Stromal cell of bone marrow (primary cell): Measurements from ENCODE around the gene ALDH1A1.

Experiments
- DNase-seq: peaks from one replicate; pipeline ENCODE4 v3.0.0-alpha.2; 2012; ENCODE audit warnings: low read depth

ALDH1A1 gene

GRCh38 chr9:72917892-72918509 is 34.9 kb downstream of the ALDH1A1 start:
- no peak for DNase-seq

- no peak for DNase-seq
Measured at GRCh38 chr9:72915659-72916058, 37.2 kb downstream of the ALDH1A1 start.

- DNase-seq: no peak
Measured at GRCh38 chr9:72914750-72915149, 38.1 kb downstream of the ALDH1A1 start.

GRCh38 chr9:72913382-72914009 is 39.4 kb downstream of the ALDH1A1 start:
- no peak for DNase-seq

GRCh38 chr9:72912476-72913381 is 40.1 kb downstream of the ALDH1A1 start:
- DNase-seq: no peak

GRCh38 chr9:72911816-72912215 is 41.0 kb downstream of the ALDH1A1 start:
- DNase-seq: no peak

GRCh38 chr9:72911247-72911775 is 41.5 kb downstream of the ALDH1A1 start:
- DNase-seq: no peak

GRCh38 chr9:72909428-72909827 is 43.4 kb downstream of the ALDH1A1 start:
- no peak for DNase-seq

GRCh38 chr9:72907421-72907820 is 45.4 kb downstream of the ALDH1A1 start:
- DNase-seq: no peak

- no peak for DNase-seq
Measured at GRCh38 chr9:72906810-72907209, 46.0 kb downstream of the ALDH1A1 start.

GRCh38 chr9:72905514-72906480 is 47.1 kb downstream of the ALDH1A1 start:
- no peak for DNase-seq

GRCh38 chr9:72904267-72905093 is 48.4 kb downstream of the ALDH1A1 start:
- DNase-seq: no peak

GRCh38 chr9:72903103-72903502 is 49.8 kb downstream of the ALDH1A1 start:
- no peak for DNase-seq

- DNase-seq: no peak
Measured at GRCh38 chr9:72902268-72902667, 50.6 kb downstream of the ALDH1A1 start.

GRCh38 chr9:72899734-72900477 is 52.9 kb downstream of the ALDH1A1 start:
- DNase-seq: no peak

GRCh38 chr9:72898784-72899733 is 53.8 kb downstream of the ALDH1A1 start:
- DNase-seq: no peak

- DNase-seq: no peak
Measured at GRCh38 chr9:72898360-72898759, 54.5 kb downstream of the ALDH1A1 start.

- DNase-seq: no peak
Measured at GRCh38 chr9:72897069-72897649, 55.7 kb downstream of the ALDH1A1 start.
